HepG2 (cell line): ENCODE measurements around the gene FYB2. TPM values are rescaled to one million over a fixed set of nuclear protein-coding genes. Genes with fewer than 3 reads are reported as not detected.
A peak's percentile ranks its signal among the peaks of the same experiment; 100 is the strongest.

Source experiments
- ARHGAP35 ChIP-seq: sonication (generic); formaldehyde crosslinking; IDR thresholded peaks from 2 replicates; pipeline ENCODE4 v1.9.0; 2022; ENCODE audit warnings: mild to moderate bottlenecking, inconsistent platforms, moderate library complexity, missing genetic modification reagents, borderline replicate concordance
- CHD4 ChIP-seq: fragments of 200-600 bp; sonication (generic); IDR thresholded peaks from 2 replicates; pipeline ENCODE4 v1.7.0; 2017; ENCODE audit warnings: mild to moderate bottlenecking, low read length, borderline replicate concordance
- CSRNP2 ChIP-seq: sonication (generic); formaldehyde crosslinking; conservative IDR thresholded peaks from 2 replicates; pipeline ENCODE4 v1.8.0; 2022; ENCODE audit warnings: low read depth, missing genetic modification reagents
- DPF2 ChIP-seq: sonication (generic); formaldehyde crosslinking; IDR thresholded peaks from 2 replicates; pipeline ENCODE4 v1.4.0; 2020; ENCODE audit warnings: mild to moderate bottlenecking, low read depth, missing genetic modification reagents, borderline replicate concordance
- HOMEZ ChIP-seq: IDR thresholded peaks from 2 replicates; pipeline ENCODE4 v1.6.1; 2016; ENCODE audit warnings: low read depth
- PCBP1 ChIP-seq: fragments of 200-400 bp; formaldehyde crosslinking; IDR thresholded peaks from 2 replicates; pipeline ENCODE4 v1.6.1; 2017; ENCODE audit warnings: mild to moderate bottlenecking, low read depth, low read length, borderline replicate concordance
- POGK ChIP-seq: sonication (generic); formaldehyde crosslinking; conservative IDR thresholded peaks from 2 replicates; pipeline ENCODE4 v1.8.0; 2022; ENCODE audit warnings: mild to moderate bottlenecking, moderate library complexity, missing genetic modification reagents
- POLR2AphosphoS5 ChIP-seq: IDR thresholded peaks from 2 replicates; pipeline ENCODE4 v1.6.1; 2012; ENCODE audit warnings: low read depth, low read length
- REST ChIP-seq, 2 experiments: IDR thresholded peaks; 2 replicates each; pipeline ENCODE4 v1.6.1; 2011 to 2012; ENCODE audit warnings: low read length in 2 of 2, borderline replicate concordance in 1 of 2, low read depth in 1 of 2, mild to moderate bottlenecking in 1 of 2, moderate library complexity in 1 of 2
- SIN3B ChIP-seq: fragments of 150-350 bp; IDR thresholded peaks from 2 replicates; pipeline ENCODE4 v1.6.1; 2014; ENCODE audit warnings: low read length
- SP5 ChIP-seq: IDR thresholded peaks from 2 replicates; pipeline ENCODE4 v1.6.1; 2016; ENCODE audit warnings: low read depth, borderline replicate concordance
- SRF ChIP-seq: IDR thresholded peaks from 2 replicates; pipeline ENCODE4 v1.6.1; 2011; ENCODE audit warnings: mild to moderate bottlenecking, low read depth, low read length, moderate library complexity
- TARDBP ChIP-seq: sonication (generic); formaldehyde crosslinking; IDR thresholded peaks from 2 replicates; pipeline ENCODE4 v1.8.0; 2022; ENCODE audit warnings: mild to moderate bottlenecking, missing genetic modification reagents
- ZNF143 ChIP-seq: sonication (generic); formaldehyde crosslinking; IDR thresholded peaks from 2 replicates; pipeline ENCODE4 v1.4.0; 2020; ENCODE audit warnings: missing genetic modification reagents
- ZNF235 ChIP-seq: sonication (generic); formaldehyde crosslinking; IDR thresholded peaks from 2 replicates; pipeline ENCODE4 v1.8.1; 2023; ENCODE audit warnings: mild to moderate bottlenecking, missing genetic modification reagents, borderline replicate concordance
- ZNF256 ChIP-seq: sonication (generic); formaldehyde crosslinking; conservative IDR thresholded peaks from 2 replicates; pipeline ENCODE4 v1.4.0; 2020; ENCODE audit warnings: missing genetic modification reagents
- ZNF432 ChIP-seq: sonication (generic); formaldehyde crosslinking; IDR thresholded peaks from 2 replicates; pipeline ENCODE4 v1.5.0; 2020; ENCODE audit warnings: missing genetic modification reagents, mild to moderate bottlenecking, borderline replicate concordance
- ZNF577 ChIP-seq: sonication (generic); formaldehyde crosslinking; IDR thresholded peaks from 2 replicates; pipeline ENCODE4 v1.4.0; 2020; ENCODE audit warnings: mild to moderate bottlenecking, low read depth, missing genetic modification reagents, borderline replicate concordance
- ZNF766 ChIP-seq: sonication (generic); formaldehyde crosslinking; IDR thresholded peaks from 2 replicates; pipeline ENCODE4 v1.5.0; 2020; ENCODE audit warnings: missing genetic modification reagents, borderline replicate concordance
- polyA plus RNA-seq, 8 experiments: library from polyadenylated mRNA; depleted of rRNA in 3 of 8; stranded (reverse) in 7 of 8; unstranded in 1 of 8; fragments of >200 nt; fragmentation: Illumina TruSeq in 4 of 8; extraction: Trizol in 4 of 8; gene quantifications; 2 replicates each; pipeline versions ENCODE4 v1.2.1 to v1.2.3, GENCODE V29; 2011 to 2016; ENCODE audit warnings: low read depth in 4 of 8, missing spikeins in 1 of 8, mixed read lengths in 1 of 8; ENCODE audit not compliant: insufficient read depth in 1 of 8
- total RNA-seq, 5 experiments: library from RNA; depleted of rRNA; stranded (reverse); fragments of >200 nt; fragmentation: Illumina TruSeq; extraction: Trizol; gene quantifications; 2 replicates each; pipeline ENCODE4 v1.2.3, GENCODE V29; 2016; ENCODE audit warnings: low read depth in 1 of 5
- TF ChIP-seq, protein P1 (sequence below): IDR thresholded peaks from 2 replicates; pipeline ENCODE4 v1.6.1; 2012; ENCODE audit warnings: inconsistent platforms
- TF ChIP-seq, protein P2 (sequence below): sonication (generic); formaldehyde crosslinking; IDR thresholded peaks from 2 replicates; pipeline ENCODE4 v1.4.0; 2020; ENCODE audit warnings: missing genetic modification reagents

The FYB2 gene
- total and polyA plus RNA-seq, 2 of the 13 experiments (the other 11 are each of a cell fraction or from before 2014, with no cell fraction given), result 1.2 to 2.7 TPM

DNA sequence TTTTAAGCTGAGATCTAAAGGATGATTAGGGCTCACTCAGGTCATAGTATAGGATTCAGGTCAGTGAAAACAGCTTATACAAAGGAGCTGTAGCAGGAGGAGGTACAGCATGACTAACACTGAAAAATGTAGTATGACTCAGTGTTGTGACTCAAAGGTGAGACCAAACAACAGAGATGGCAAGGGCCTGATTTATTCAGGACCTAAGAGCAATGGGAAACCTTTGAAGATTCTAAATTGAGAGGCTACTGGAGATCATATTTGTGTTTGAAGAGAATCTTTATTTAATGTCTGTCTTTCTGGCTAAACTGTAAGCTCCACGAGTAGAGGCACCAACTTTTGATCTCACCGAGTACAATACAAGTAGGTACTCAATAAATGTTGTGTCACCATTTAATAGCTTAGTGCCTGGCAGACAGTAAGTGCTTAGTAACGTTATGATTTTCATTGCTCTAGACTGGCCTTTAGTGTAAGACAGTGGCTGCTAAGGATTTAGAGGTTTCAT, 130.6 kb downstream of the FYB2 start (continued):
- no peak for TF ChIP-seq POGK (CRISPR knock-in tag)
- TF ChIP-seq, protein P1, sequence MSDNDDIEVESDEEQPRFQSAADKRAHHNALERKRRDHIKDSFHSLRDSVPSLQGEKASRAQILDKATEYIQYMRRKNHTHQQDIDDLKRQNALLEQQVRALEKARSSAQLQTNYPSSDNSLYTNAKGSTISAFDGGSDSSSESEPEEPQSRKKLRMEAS, result peak; percentile 19; the same call in 1 of the 2 replicates
- peak; percentile 59; the same call in 1 of the 2 replicates for TF ChIP-seq SP5 (CRISPR knock-in tag)
- TF ChIP-seq REST (IDR thresholded peaks at IDR 0.05; ENCODE audit: borderline replicate concordance in 1 of 2, low read depth in 1 of 2, low read length in 2 of 2), result no peak
- TF ChIP-seq ZNF577 (CRISPR knock-in tag), result no peak
- TF ChIP-seq ZNF432 (CRISPR knock-in tag), result no peak
- TF ChIP-seq POLR2AphosphoS5, result no peak
- no peak for TF ChIP-seq SRF
- TF ChIP-seq ZNF235, result no peak
- no peak for TF ChIP-seq ARHGAP35 (CRISPR knock-in tag)
- no peak for TF ChIP-seq ZNF143
- TF ChIP-seq SIN3B, result no peak
- no peak for TF ChIP-seq ZNF766 (CRISPR knock-in tag)
- 0 out of 2 replicates have a peak, but pooled peaks have one; percentile 23 for TF ChIP-seq TARDBP (CRISPR knock-in tag)
- no peak for TF ChIP-seq CSRNP2 (CRISPR knock-in tag)
- TF ChIP-seq CHD4, result no peak
- TF ChIP-seq, protein P2, sequence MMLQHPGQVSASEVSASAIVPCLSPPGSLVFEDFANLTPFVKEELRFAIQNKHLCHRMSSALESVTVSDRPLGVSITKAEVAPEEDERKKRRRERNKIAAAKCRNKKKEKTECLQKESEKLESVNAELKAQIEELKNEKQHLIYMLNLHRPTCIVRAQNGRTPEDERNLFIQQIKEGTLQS (CRISPR knock-in tag), result peak; percentile 92
- TF ChIP-seq HOMEZ, result peak; percentile 80
- TF ChIP-seq PCBP1, result no peak
- TF ChIP-seq DPF2 (CRISPR knock-in tag), result peak; percentile 57; the same call in 1 of the 2 replicates
- TF ChIP-seq ZNF256 (CRISPR knock-in tag), result no peak
